ENCODE results near the gene SRA1.

Gene SRA1

GRCh38 chr5:140567136-140567818 lies 10.0 kb upstream of the SRA1 start:
- H3K4me3 ChIP-seq (ENCODE audit: low read depth, low read length), result no peak overlapping the region
- no peak for TF ChIP-seq ZNF610 (tag by site-specific recombination; IDR thresholded peaks at IDR 0.05; ENCODE audit: borderline replicate concordance)
- TF ChIP-seq ZBTB6 (tag by site-specific recombination; IDR thresholded peaks at IDR 0.05), result no peak
- no peak for TF ChIP-seq ZNF354C (tag by site-specific recombination; IDR thresholded peaks at IDR 0.05; ENCODE audit: borderline replicate concordance, low read depth)
- TF ChIP-seq OVOL3 (tag by site-specific recombination; IDR thresholded peaks at IDR 0.05), result no peak
- no peak for TF ChIP-seq ZBTB44 (tag by site-specific recombination; IDR thresholded peaks at IDR 0.05)
- no peak for TF ChIP-seq ZNF274 (IDR thresholded peaks at IDR 0.05; ENCODE audit: low read length)
- no peak for TF ChIP-seq ZNF274 (tag by site-specific recombination; IDR thresholded peaks at IDR 0.05; ENCODE audit: borderline replicate concordance)
- TF ChIP-seq HIC1 (tag by site-specific recombination; IDR thresholded peaks at IDR 0.05), result no peak
- no peak for TF ChIP-seq ZNF621 (tag by site-specific recombination; IDR thresholded peaks at IDR 0.05)
- no peak for TF ChIP-seq ZNF530 (tag by site-specific recombination; IDR thresholded peaks at IDR 0.05; ENCODE audit: low read depth)
- no peak for TF ChIP-seq GLI2 (tag by site-specific recombination; IDR thresholded peaks at IDR 0.05; ENCODE audit: borderline replicate concordance, low read depth)
- H3K27ac ChIP-seq (ENCODE audit: extremely low read depth, low read depth, low read length), result no peak overlapping the region
- H3K4me1 ChIP-seq (ENCODE audit: control insufficient read depth, insufficient read depth, low read length), result 0 out of 2 replicates have a peak, but pooled peaks cover 3% of the 10 kb centered on the region
- no peaks in the 10 kb centered on the region for H3K9me3 ChIP-seq (ENCODE audit: control insufficient read depth, insufficient read depth, low read depth, low read length)
- ChIA-PET CTCF (interaction anchor here (1.0 kb wide), 1 partner anchor 68 kb away, joined by 3 read pairs; no protein-coding TSS in a partner anchor), POLR2A (interaction anchor here (2.6 kb wide), 1 partner anchor 10 kb away, joined by 14 read pairs; the partner anchor contains the start of gene SRA1)
- H3K36me3 ChIP-seq (ENCODE audit: control insufficient read depth in 2 of 2, insufficient read depth in 1 of 2, low read length in 2 of 2), result peaks cover 6 to 36% of the 10 kb centered on the region in 2 experiments; a peak in 2 of 3 replicates

- Histone ChIP-seq H3K9me3 (ENCODE audit: control insufficient read depth, insufficient read depth, low read depth, low read length) (no peaks in the 10 kb centered on the region), H3K27ac (ENCODE audit: extremely low read depth, low read depth, low read length) (no peak overlapping the region), H3K4me1 (ENCODE audit: control insufficient read depth, insufficient read depth, low read length) (0 out of 2 replicates have a peak, but pooled peaks cover 3% of the 10 kb centered on the region), H3K36me3 (ENCODE audit: control insufficient read depth in 2 of 2, insufficient read depth in 1 of 2, low read length in 2 of 2) (peaks cover 6 to 42% of the 10 kb centered on the region in 2 experiments; a peak in 2 of 3 replicates), H3K4me3 (ENCODE audit: low read depth, low read length) (no peak overlapping the region)
- POLR2A ChIA-PET, result interaction anchor here (0.5 to 2.6 kb wide), 2 partner anchors 9 to 14 kb away, joined by 4 to 14 read pairs; partner anchors contain the start of gene SRA1
- CTCF ChIA-PET, result interaction anchor here (0.7 to 1.0 kb wide), 2 partner anchors 68 to 325 kb away, joined by 3 read pairs; no protein-coding TSS in a partner anchor
- no peak for TF ChIP-seq ZNF423 (tag by site-specific recombination; IDR thresholded peaks at IDR 0.05)
- no peak for TF ChIP-seq ZNF530 (tag by site-specific recombination; IDR thresholded peaks at IDR 0.05; ENCODE audit: low read depth)
- no peak for TF ChIP-seq ZSCAN16 (tag by site-specific recombination; IDR thresholded peaks at IDR 0.05)
- TF ChIP-seq REST (tag by site-specific recombination; IDR thresholded peaks at IDR 0.05), result no peak
- no peak for TF ChIP-seq ZBTB48 (tag by site-specific recombination; IDR thresholded peaks at IDR 0.05)
- TF ChIP-seq ZNF623 (tag by site-specific recombination; IDR thresholded peaks at IDR 0.05), result no peak
- TF ChIP-seq ZBTB1 (tag by site-specific recombination; IDR thresholded peaks at IDR 0.05), result no peak
- TF ChIP-seq ZSCAN18 (tag by site-specific recombination; IDR thresholded peaks at IDR 0.05), result no peak
- TF ChIP-seq ZNF843 (tag by site-specific recombination; IDR thresholded peaks at IDR 0.05), result no peak
- no peak for TF ChIP-seq ZNF350 (tag by site-specific recombination; IDR thresholded peaks at IDR 0.05)
- no peak for TF ChIP-seq KLF10 (tag by site-specific recombination; IDR thresholded peaks at IDR 0.05)
- TF ChIP-seq ZNF701 (tag by site-specific recombination; IDR thresholded peaks at IDR 0.05), result no peak
- TF ChIP-seq ZBTB26 (tag by site-specific recombination; optimal IDR thresholded peaks at IDR 0.05), result no peak
Observed at GRCh38 chr5:140566665-140567064, 9.4 kb upstream of the SRA1 start.
